Muscle layer of duodenum (tissue), 2 donors: ENCODE data around the gene SLU7.
"Not testable (repeated sequence)": the region's sequence is repeated elsewhere in the genome, so short reads cannot be mapped to it uniquely, and the experiment has no call there.

Experiments used
- H3K27ac ChIP-seq: one replicate; pipeline ENCODE4 v1.7.0; 2013; ENCODE audit warnings: mild to moderate bottlenecking, low read length
- H3K27me3 ChIP-seq: one replicate; pipeline ENCODE4 v1.7.0; 2013; ENCODE audit warnings: low read depth, mild to moderate bottlenecking, control low read depth, low read length
- H3K36me3 ChIP-seq, 2 donors: one replicate each; pipeline ENCODE4 v1.7.0; 2013; ENCODE audit warnings: low read length in 2 of 2, control low read depth in 1 of 2, mild to moderate bottlenecking in 1 of 2; ENCODE audit not compliant: insufficient read depth in 2 of 2, control insufficient read depth in 1 of 2
- H3K4me1 ChIP-seq, 2 donors: one replicate each; pipeline ENCODE4 v1.7.0; 2013; ENCODE audit warnings: low read length in 2 of 2, mild to moderate bottlenecking in 2 of 2, control low read depth in 1 of 2, moderate library complexity in 1 of 2; ENCODE audit not compliant: insufficient read depth in 2 of 2, control insufficient read depth in 1 of 2
- H3K4me3 ChIP-seq, 2 donors: one replicate each; pipeline ENCODE4 v1.7.0; 2013; ENCODE audit warnings: low read length in 2 of 2, low read depth in 1 of 2, mild to moderate bottlenecking in 1 of 2
- H3K9me3 ChIP-seq, 2 donors: one replicate each; pipeline ENCODE4 v1.7.0; 2013; ENCODE audit warnings: low read length in 2 of 2, control low read depth in 1 of 2, mild to moderate bottlenecking in 1 of 2; ENCODE audit not compliant: control insufficient read depth in 1 of 2
- donor health status: healthy.

Gene SLU7

GRCh38 chr5:160448886-160449285 is 30.0 kb upstream of the SLU7 start:
- Histone ChIP-seq H3K9me3 (no peaks in the 10 kb centered on the region), H3K36me3 (no peaks in the 10 kb centered on the region), H3K27ac (no peak overlapping the region), H3K4me3 (no peak overlapping the region), H3K27me3 (no peaks in the 10 kb centered on the region), H3K4me1 (no peaks in the 10 kb centered on the region)

- Histone ChIP-seq H3K27ac (no peak overlapping the region), H3K4me1 (no peaks in the 10 kb centered on the region), H3K27me3 (no peaks in the 10 kb centered on the region), H3K9me3 (no peaks in the 10 kb centered on the region), H3K4me3 (no peak overlapping the region), H3K36me3 (no peaks in the 10 kb centered on the region)
These were observed 26.9 kb upstream of the SLU7 start for GRCh38 chr5:160445751-160446150.

GRCh38 chr5:160445132-160445531 is 26.3 kb upstream of the SLU7 start:
- Histone ChIP-seq H3K4me1 (no peaks in the 10 kb centered on the region), H3K36me3 (no peaks in the 10 kb centered on the region), H3K9me3 (no peaks in the 10 kb centered on the region), H3K27ac (no peak overlapping the region), H3K4me3 (no peak overlapping the region), H3K27me3 (no peaks in the 10 kb centered on the region)

DNA sequence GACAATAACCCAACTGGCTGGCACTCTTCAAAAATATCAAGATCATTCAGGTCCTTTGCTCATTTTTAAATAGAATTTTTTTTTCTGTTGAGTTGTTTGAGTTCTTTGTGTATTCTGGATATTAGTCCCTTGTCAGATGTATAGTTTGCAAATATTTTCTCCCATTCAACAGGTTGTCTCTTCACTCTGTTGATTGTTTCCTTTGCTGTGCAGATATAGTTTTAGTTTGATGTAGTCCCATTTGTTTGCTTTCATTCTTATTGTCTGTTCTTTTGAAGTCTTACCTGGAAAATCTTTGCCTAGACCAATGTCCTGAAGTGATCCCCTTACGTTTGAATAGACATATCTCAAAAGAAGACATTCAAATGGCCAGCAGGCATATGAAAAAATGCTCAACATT is 25.5 kb upstream of the SLU7 start:
- no peaks in the 10 kb centered on the region for H3K36me3 ChIP-seq
- no peak overlapping the region for H3K27ac ChIP-seq
- no peaks in the 10 kb centered on the region for H3K4me1 ChIP-seq
- no peaks in the 10 kb centered on the region for H3K9me3 ChIP-seq
- no peak overlapping the region for H3K4me3 ChIP-seq
- H3K27me3 ChIP-seq = no peaks in the 10 kb centered on the region

GRCh38 chr5:160442824-160443431 is 24.0 kb upstream of the SLU7 start:
- no peaks in the 10 kb centered on the region for H3K36me3 ChIP-seq
- no peaks in the 10 kb centered on the region for H3K4me1 ChIP-seq
- H3K4me3 ChIP-seq = no peak overlapping the region
- no peaks in the 10 kb centered on the region for H3K27me3 ChIP-seq
- H3K9me3 ChIP-seq = no peaks in the 10 kb centered on the region
- H3K27ac ChIP-seq = no peak overlapping the region

- Histone ChIP-seq H3K27me3 (no peaks in the 10 kb centered on the region), H3K27ac (no peak overlapping the region), H3K4me1 (no peaks in the 10 kb centered on the region), H3K4me3 (no peak overlapping the region), H3K36me3 (no peaks in the 10 kb centered on the region), H3K9me3 (no peaks in the 10 kb centered on the region)
These were observed 22.5 kb upstream of the SLU7 start for GRCh38 chr5:160441311-160441781.

DNA sequence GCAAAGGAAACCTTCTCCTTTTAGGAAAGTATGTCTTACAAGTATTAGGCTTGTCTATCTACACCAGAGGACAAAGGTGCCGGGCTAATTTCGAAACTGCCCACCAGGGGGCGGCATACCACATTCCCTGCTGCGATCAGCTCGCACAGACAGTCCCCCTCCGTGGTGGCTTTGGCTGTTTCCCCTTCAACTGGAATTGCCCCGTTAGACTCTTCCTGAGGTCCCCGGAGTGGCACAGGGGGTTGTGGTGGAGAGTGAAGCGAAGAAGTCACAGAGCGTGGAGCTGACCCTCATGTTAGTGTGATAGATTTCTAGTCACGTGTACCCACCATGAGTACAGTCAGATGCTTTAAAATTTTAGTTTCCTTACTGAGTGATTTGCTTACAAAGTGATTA is 20.3 kb upstream of the SLU7 start:
- H3K9me3 ChIP-seq = no peaks in the 10 kb centered on the region
- H3K27me3 ChIP-seq = no peaks in the 10 kb centered on the region
- H3K4me3 ChIP-seq = peak overlapping the region; percentile 68 to 78
- H3K36me3 ChIP-seq = no peaks in the 10 kb centered on the region
- peak overlapping the region; percentile 41 for H3K27ac ChIP-seq
- no peaks in the 10 kb centered on the region for H3K4me1 ChIP-seq

- H3K4me1 ChIP-seq = peaks cover 0 to 2% of the 10 kb centered on the region in 2 donors
- peak overlapping the region; percentile 41 for H3K27ac ChIP-seq
- no peaks in the 10 kb centered on the region for H3K27me3 ChIP-seq
- no peaks in the 10 kb centered on the region for H3K36me3 ChIP-seq
- peak overlapping the region; percentile 68 to 78 for H3K4me3 ChIP-seq
- H3K9me3 ChIP-seq = no peaks in the 10 kb centered on the region
These were observed 19.7 kb upstream of the SLU7 start for GRCh38 chr5:160438316-160439204.

GRCh38 chr5:160437271-160437670 is 18.4 kb upstream of the SLU7 start:
- H3K4me1 ChIP-seq = peaks cover 0 to 5% of the 10 kb centered on the region in 2 donors
- no peaks in the 10 kb centered on the region for H3K27me3 ChIP-seq
- no peaks in the 10 kb centered on the region for H3K9me3 ChIP-seq
- H3K4me3 ChIP-seq = no peak overlapping the region
- no peak overlapping the region for H3K27ac ChIP-seq
- no peaks in the 10 kb centered on the region for H3K36me3 ChIP-seq

DNA sequence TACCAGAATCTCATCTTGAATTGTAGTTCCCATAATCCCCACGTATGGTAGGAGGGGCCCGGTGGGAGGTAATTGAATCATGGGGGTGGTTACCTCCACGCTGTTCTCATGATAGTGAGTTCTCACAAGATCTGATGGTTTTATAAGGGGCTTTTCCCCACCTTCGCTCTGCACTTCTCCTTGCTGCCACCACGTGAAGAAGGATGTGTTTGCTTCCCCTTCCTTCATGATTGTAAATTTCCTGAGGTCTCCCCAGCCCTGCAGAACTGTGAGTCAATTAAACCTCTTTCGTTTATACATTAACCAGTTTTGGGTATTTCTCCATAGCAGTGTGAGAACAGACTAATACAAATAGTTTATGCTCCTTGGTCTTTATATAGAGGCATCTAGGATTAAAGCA is 17.8 kb upstream of the SLU7 start:
- H3K27ac ChIP-seq, H3K36me3 ChIP-seq, H3K4me3 ChIP-seq, H3K4me1 ChIP-seq, H3K27me3 ChIP-seq, H3K9me3 ChIP-seq: not testable (repeated sequence)

GRCh38 chr5:160436017-160436416 is 17.1 kb upstream of the SLU7 start:
- no peaks in the 10 kb centered on the region for H3K9me3 ChIP-seq
- no peak overlapping the region for H3K27ac ChIP-seq
- no peaks in the 10 kb centered on the region for H3K36me3 ChIP-seq
- no peaks in the 10 kb centered on the region for H3K27me3 ChIP-seq
- no peak overlapping the region for H3K4me3 ChIP-seq
- peaks cover 0 to 5% of the 10 kb centered on the region in 2 donors for H3K4me1 ChIP-seq
